Myocyte (in vitro differentiated cells): ENCODE data around the gene XPNPEP2. TPM values are rescaled to one million over a fixed set of nuclear protein-coding genes. Genes with fewer than 3 reads are reported as not detected.

Experiments used
- DNase-seq: peaks from one replicate; pipeline ENCODE4 v3.0.0-alpha.2; 2012; ENCODE audit warnings: low read depth
- total RNA-seq: library from RNA; depleted of rRNA; stranded (reverse); fragments of >200 nt; gene quantifications from 2 replicates; pipeline ENCODE4 v1.2.3, GENCODE V29; 2014

The XPNPEP2 gene
- total RNA-seq, 1 donor from 2014 or later: not detected

GRCh38 chrX:129777218-129778030 lies 38.6 kb downstream of the XPNPEP2 start:
- DNase-seq: no peak

- DNase-seq: no peak
These were observed 40.4 kb downstream of the XPNPEP2 start for GRCh38 chrX:129779086-129779672.

- no peak for DNase-seq
These were observed 41.0 kb downstream of the XPNPEP2 start, which contains the start of gene SASH3 for GRCh38 chrX:129779747-129780146. SASH3 (plus strand) TSS chrX:129779949; CDS start chrX:129780098, 149 bp downstream.

GRCh38 chrX:129780441-129781105 lies 41.8 kb downstream of the XPNPEP2 start:
- no peak for DNase-seq

- no peak for DNase-seq
These were observed 42.4 kb downstream of the XPNPEP2 start for GRCh38 chrX:129781134-129781672.

DNA sequence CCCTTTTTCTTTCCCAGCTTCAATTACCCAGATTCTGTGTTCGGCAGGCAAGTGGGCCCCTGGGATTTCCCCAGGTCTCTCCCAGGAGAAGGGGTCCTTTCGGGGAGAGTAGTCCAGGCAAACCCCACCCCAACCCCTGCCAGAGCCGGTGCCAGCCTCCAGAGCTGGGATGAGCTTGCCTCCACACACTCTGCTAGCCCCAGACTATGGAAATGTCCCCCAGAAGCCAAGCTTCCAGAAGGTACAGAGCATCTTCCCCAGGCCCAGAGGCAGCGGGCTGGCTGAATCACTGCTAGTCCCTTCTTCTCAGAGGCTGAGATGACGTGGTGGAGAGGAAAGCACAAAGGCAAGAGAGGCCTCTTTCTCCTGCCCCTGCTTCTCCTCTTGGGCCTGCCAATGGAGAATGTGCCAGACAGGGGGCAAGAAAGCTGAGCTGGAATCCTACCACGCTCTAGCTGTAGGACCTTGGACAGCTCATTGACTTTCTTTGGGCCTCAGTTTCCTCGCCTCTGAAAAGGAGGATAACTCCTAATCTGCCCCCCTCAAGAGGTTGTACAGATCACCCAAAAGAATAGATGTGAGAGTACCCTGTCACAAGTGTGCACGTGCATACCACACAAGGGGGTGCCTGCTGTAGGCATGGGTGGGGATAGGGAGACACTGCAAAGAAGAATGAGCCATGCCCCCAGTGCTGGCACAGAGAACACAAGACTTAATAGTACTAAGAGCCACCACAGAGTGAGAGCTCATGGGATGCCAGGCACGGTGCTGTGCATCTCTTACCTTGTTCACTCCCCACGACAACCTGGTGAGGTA lies 43.1 kb downstream of the XPNPEP2 start:
- no peak for DNase-seq

DNA sequence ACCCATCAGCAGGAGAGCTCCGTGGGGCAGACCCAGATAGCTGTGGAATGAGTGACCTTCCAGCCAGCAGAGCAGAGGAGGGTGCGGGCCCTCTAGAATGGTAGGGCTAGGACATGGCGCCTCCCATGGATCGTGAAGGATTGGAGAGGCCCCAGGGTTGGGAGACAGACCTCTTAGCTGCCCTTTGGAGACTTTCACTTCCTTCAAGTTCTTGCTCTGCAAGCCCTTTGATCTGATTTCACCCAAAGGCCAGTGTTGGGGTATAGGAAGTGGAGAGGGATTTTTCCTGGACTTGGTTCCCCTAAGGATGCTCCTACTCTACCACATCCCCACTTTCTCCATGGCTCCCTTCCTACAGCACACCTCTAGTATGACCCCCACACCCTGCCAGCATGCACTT lies 43.9 kb downstream of the XPNPEP2 start:
- no peak for DNase-seq

DNA sequence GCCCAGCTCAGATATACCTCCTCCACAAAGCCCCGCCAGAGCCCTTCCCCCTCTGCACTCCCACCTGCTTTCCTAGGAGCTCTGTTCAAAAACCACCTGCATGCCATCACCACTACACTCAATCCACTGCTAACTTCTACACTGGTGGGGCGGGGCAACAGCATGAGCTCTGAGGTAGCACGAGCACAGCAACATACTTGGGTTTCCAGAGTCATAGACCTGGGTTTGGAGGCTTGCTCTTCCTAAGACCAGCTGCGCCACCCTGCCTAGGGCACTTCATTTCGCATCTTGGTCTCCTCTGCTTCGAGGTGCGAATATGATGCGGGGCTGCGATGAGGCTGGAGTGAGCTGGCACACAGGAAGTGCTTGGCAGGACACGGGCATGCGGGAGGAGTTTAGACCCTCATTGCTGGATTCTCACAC lies 44.5 kb downstream of the XPNPEP2 start:
- no peak for DNase-seq

DNA sequence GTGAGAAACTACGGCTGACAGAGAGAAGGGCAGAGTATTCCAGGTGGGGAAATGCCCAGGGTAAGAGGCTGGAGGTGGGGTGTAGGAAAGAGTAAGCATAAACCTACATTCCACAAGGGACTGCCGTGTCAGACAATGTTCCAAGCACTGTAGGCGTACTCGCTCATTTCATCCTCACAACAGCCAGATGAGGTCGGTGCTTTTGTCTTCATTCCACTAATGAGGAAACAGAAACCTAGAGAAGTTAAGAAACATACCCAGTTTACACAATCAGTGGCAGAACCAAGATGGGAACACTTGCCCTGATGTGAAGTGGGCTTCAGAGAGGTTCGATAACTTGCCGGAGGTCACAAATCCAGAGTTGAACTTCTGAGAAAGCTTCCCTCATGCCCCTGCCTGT lies 45.6 kb downstream of the XPNPEP2 start:
- DNase-seq: no peak

- no peak for DNase-seq
These were observed 46.6 kb downstream of the XPNPEP2 start for GRCh38 chrX:129785160-129785947.

- no peak for DNase-seq
These were observed 47.5 kb downstream of the XPNPEP2 start for GRCh38 chrX:129786210-129786651.

- DNase-seq: no peak
These were observed 48.7 kb downstream of the XPNPEP2 start for GRCh38 chrX:129787336-129788055.

- DNase-seq: no peak
These were observed 49.7 kb downstream of the XPNPEP2 start for GRCh38 chrX:129788527-129788926.

- no peak for DNase-seq
These were observed 51.4 kb downstream of the XPNPEP2 start for GRCh38 chrX:129790146-129790545.

- no peak for DNase-seq
These were observed 52.0 kb downstream of the XPNPEP2 start for GRCh38 chrX:129790808-129791207.

- no peak for DNase-seq
These were observed 52.6 kb downstream of the XPNPEP2 start for GRCh38 chrX:129791336-129791735.

DNA sequence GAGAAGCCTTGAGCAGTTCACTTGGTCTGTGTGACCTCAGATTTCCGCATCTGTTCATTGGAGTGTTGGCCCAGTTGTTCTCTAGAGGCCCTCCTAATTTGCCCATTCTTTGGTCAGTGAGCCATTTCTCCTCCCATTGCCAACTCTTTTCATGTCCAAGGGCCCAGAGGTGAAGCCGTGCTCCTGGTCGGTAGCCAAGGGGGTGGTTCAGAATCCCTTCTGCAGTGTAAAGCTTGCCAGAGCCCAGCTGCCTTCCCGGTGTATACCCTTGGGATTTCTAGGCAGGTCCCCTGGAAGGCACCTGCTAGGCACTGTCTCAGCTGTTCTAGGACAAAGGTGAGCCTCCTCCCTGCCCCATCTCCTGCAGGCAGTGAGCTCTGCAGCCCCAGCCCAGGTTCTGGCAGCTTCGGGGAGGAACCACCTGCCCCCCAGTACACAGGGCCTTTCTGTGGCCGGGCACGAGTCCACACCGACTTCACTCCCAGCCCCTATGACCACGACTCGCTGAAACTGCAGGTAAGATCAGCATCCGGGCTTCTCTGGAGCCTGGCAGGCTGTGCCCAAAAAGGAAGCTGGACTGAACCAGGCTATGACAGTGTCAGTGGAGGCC lies 53.3 kb downstream of the XPNPEP2 start:
- DNase-seq: peak; percentile 24

DNA sequence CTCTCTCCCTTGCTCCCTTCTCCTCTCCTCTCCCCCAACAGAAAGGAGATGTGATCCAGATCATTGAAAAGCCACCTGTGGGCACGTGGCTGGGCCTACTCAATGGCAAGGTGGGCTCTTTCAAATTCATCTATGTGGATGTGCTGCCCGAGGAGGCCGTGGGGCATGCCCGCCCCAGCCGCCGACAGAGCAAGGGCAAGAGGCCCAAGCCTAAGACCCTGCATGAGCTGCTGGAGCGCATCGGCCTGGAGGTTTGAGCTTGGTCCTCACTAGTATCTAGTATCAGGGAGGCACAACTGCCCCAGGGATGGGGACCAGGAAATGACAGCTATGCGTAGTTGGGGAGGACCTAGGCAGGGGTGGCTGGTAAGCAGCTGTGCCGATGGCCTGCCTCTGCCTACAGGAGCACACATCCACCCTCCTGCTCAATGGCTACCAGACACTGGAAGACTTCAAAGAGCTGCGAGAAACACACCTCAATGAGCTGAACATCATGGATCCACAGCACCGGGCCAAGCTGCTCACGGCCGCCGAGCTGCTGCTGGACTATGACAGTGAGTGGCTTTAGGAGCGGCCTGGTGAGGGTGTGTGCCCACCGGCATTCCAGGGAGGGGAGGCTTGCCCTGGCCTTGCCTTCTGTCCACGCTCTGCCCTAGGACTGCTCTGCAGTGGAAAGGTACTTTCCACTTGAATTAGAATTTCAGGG lies 54.0 kb downstream of the XPNPEP2 start:
- no peak for DNase-seq
